Right lobe of liver (tissue), 4 donors: Measurements from ENCODE around the gene MTX2.

Experiments
- POLR2A ChIP-seq: fragments of 450-650 bp; IDR thresholded peaks from one replicate; pipeline ENCODE4 v1.6.1; 2017; ENCODE audit warnings: antibody characterized with exemption, mild to moderate bottlenecking
- TF ChIP-seq, protein P1 (sequence below), 4 donors: fragments of 200-600 bp in 3 of 4; fragments of 450-650 bp in 1 of 4; IDR thresholded peaks; one replicate each; pipeline versions ENCODE4 v1.5.1 to v1.8.0; 2016 to 2022; ENCODE audit warnings: antibody characterized with exemption in 4 of 4, mild to moderate bottlenecking in 2 of 4
- donor health status: DM: no; HTN: no; CAD: no.
- donor health status: DM: no; HTN: no; CAD: no.
- donor health status: DM: no; HTN: yes; CAD: no.

GRCh38 chr2:176385219-176385759, 116.0 kb downstream of the MTX2 start:
- no peak for TF ChIP-seq POLR2A
- TF ChIP-seq, protein P1, sequence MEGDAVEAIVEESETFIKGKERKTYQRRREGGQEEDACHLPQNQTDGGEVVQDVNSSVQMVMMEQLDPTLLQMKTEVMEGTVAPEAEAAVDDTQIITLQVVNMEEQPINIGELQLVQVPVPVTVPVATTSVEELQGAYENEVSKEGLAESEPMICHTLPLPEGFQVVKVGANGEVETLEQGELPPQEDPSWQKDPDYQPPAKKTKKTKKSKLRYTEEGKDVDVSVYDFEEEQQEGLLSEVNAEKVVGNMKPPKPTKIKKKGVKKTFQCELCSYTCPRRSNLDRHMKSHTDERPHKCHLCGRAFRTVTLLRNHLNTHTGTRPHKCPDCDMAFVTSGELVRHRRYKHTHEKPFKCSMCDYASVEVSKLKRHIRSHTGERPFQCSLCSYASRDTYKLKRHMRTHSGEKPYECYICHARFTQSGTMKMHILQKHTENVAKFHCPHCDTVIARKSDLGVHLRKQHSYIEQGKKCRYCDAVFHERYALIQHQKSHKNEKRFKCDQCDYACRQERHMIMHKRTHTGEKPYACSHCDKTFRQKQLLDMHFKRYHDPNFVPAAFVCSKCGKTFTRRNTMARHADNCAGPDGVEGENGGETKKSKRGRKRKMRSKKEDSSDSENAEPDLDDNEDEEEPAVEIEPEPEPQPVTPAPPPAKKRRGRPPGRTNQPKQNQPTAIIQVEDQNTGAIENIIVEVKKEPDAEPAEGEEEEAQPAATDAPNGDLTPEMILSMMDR (IDR thresholded peaks at IDR 0.05), result no peak
